IPS-18c (cell line): ENCODE measurements around the gene INSC.

Experiments
- H3K4me3 ChIP-seq: 2 replicates; pipeline ENCODE4 v1.7.0; 2013; ENCODE audit warnings: low read depth, mild to moderate bottlenecking, low read length, moderate library complexity; ENCODE audit not compliant: insufficient read depth
- H3K9me3 ChIP-seq: one replicate; pipeline ENCODE4 v1.6.1; 2013; ENCODE audit warnings: mild to moderate bottlenecking, low read length, moderate library complexity; ENCODE audit not compliant: control insufficient read depth, insufficient read depth

Gene INSC

GRCh38 chr11:15194671-15195415 is 80.1 kb downstream of the INSC start:
- H3K4me3 ChIP-seq, result no peak overlapping the region
- no peaks in the 10 kb centered on the region for H3K9me3 ChIP-seq

DNA sequence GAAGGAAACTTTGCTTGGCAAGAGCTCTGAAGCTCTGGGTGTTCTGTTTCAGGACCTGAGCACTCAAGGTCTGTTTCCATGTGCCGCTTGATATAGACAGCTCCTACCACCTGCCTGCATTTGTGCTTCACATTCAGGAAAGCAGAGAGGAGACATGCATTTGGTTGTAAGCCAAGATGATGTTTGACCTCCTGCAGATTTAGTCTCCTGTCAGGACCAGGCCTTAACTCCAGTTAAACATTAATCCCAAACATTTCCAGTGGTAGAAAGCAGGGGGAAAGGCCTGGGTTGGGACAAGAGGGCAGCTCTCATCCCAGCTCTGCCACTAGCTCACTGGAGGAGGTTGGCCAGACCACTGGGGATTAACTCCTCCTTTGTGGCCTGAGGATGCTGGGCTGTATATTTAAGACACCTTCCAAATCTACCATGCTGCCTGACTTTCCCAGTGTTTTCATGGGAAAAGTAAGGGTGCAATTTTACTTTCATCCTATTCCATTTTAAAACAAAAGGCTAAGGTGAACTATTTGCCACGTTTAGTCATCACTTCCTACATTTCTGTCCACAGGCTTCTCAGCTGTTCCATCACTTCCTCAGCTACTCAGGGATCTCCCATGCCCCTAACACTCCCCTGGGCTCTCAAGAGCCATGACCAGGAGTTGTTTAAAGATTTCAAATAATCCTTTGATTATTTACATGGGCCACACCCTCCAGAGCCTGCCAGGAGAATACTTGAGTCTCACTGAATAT is 80.9 kb downstream of the INSC start:
- H3K4me3 ChIP-seq, result no peak overlapping the region
- no peaks in the 10 kb centered on the region for H3K9me3 ChIP-seq

DNA sequence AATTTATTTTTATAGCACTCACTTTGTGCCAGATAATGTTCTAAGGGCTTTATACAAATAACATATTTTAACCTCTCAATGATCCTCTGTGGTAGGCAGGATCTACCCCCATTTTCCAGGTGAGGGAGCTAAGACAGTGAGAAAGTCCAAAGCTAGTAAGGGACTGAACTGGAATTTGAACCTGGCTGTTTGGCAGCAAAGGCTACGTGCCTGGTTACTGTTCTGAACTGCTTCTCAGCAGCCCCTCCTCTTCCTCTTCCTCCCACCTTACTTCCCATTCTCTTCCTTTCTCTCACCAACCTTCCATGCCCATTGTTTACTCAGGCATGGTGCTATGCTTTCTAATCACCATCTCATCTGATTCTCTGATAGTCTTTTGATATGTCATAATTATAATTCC is 82.0 kb downstream of the INSC start:
- Histone ChIP-seq H3K4me3 (no peak overlapping the region), H3K9me3 (no peaks in the 10 kb centered on the region)

- no peak overlapping the region for H3K4me3 ChIP-seq
- no peaks in the 10 kb centered on the region for H3K9me3 ChIP-seq
Observed at GRCh38 chr11:15197696-15198095, 83.0 kb downstream of the INSC start.

DNA sequence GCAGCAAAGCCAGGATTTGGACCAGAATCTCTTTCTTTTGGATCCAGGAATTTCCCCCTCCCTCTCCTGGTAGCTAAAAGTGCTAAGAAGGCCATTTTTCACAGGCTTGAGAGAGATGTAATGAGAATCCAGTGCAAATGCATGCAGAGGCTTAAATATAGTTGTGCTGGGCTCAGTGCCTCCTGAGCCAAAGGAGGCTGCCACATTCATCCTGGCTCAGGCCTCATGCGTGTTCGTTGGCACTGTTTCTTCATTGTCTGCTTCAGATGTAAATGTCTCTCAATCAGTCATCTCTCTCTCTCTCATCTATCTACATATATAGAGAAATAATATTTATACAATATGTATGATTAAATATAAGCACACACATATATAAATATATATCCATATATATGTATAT is 83.6 kb downstream of the INSC start:
- Histone ChIP-seq H3K4me3 (no peak overlapping the region), H3K9me3 (no peaks in the 10 kb centered on the region)

- no peak overlapping the region for H3K4me3 ChIP-seq
Observed at GRCh38 chr11:15199693-15200092, 85.0 kb downstream of the INSC start.

GRCh38 chr11:15200696-15201095 is 86.0 kb downstream of the INSC start:
- Histone ChIP-seq H3K4me3 (no peak overlapping the region), H3K9me3 (no peaks in the 10 kb centered on the region)

More at GRCh38 chr11:15199693-15200092, 85.0 kb downstream of the INSC start:
- H3K9me3 ChIP-seq, result no peaks in the 10 kb centered on the region

GRCh38 chr11:15201586-15201985 is 86.9 kb downstream of the INSC start:
- Histone ChIP-seq H3K4me3 (no peak overlapping the region), H3K9me3 (no peaks in the 10 kb centered on the region)

DNA sequence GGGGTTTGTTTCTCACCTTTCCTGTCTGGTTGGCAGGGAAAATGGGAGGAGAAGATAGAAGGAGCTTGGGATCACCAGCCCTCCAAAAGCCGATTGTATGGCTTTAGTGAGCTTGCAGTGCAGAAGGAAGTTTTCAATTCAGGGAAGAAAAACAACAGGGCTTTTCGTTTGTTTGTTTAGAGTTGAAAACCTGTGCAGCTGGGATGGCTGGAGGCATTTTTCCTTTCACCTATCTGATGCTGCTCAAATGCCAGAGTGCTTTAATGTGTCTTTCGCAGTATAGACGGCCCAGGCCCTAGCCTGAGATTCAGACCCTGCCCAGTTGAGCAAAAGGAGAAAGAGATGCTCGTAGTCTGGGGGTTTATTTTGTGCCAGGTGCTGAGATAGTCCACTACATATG is 87.9 kb downstream of the INSC start:
- Histone ChIP-seq H3K4me3 (no peak overlapping the region), H3K9me3 (no peaks in the 10 kb centered on the region)

DNA sequence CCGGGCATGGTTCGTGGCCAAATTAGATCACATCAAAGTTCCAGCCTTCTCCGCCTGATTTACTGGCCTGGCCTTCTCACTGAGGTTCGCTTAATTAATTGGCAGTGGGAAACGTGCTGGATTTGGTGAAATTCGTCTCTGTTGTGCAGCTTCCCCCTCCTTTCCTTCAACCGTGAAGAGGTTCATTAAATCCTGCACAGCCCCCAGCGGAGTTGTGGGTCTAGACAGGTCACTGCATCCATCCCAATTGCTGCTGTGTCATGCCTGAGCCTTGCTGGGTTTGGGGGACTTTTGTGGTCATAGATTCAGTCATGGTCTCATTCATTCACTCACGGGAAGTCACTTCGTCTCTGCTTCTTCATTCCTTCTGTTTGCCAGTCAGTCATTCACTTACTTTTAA is 90.0 kb downstream of the INSC start:
- no peak overlapping the region for H3K4me3 ChIP-seq
- H3K9me3 ChIP-seq, result no peaks in the 10 kb centered on the region

DNA sequence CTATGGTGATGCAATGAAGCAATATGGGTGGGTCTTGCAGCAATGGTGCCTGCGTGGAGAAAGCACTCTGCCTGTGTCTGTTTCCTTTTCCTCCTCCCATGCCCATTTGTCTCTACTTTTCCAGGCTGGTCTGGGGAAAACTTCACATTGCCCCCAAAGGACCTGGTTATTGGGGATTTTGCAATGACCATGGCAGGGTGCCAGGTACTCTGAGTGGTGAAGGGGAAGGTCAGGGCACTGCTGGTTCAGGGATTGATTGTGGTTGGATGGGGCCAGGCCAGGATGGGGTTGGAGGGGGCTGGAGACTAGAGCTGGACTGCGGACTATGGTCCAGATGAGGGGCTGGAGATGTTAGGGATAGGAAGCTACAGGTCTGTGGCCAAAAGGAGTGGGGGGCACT is 92.1 kb downstream of the INSC start:
- Histone ChIP-seq H3K9me3 (no peaks in the 10 kb centered on the region), H3K4me3 (no peak overlapping the region)

DNA sequence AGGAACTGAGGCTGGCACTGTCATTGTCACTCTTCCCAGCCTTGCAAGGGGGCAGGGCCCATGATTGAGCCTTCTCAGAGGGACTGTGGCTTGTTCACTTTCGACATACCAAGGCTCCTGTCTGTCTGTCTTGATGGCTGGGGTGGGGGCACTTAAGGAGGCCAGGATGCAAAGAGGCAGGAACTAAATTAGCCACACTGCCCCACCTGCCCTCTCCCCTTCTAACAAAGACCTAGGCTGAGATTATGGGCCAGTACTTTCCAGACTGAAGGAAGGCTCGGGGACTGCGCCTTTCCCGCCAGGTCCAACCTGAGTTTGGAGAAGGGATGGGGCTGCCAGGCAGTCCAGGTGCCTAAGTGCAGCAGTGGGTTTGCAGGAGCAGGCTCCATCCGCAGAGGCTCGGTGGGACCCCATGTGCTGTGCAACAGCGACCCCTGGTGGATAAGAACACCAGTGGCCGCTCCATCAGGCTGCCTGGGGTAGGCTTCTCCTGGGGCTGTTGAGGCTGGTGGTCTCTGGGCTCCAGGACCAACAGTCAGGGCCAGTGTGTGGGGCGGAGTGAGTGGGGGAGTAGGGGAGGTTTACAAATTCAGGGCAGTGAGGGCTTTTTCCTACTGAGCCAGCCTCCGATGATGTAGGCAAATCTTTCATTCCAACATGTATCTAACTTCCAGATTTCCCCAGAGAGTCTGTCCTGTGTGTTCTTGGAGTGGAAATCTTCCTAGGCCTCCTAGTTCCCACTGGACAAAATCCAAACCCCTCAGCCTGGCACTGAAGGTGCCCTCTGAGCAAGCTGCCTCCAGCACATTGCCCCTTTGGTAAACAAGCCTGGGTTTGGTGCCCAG is 93.9 kb downstream of the INSC start:
- no peaks in the 10 kb centered on the region for H3K9me3 ChIP-seq
- no peak overlapping the region for H3K4me3 ChIP-seq

DNA sequence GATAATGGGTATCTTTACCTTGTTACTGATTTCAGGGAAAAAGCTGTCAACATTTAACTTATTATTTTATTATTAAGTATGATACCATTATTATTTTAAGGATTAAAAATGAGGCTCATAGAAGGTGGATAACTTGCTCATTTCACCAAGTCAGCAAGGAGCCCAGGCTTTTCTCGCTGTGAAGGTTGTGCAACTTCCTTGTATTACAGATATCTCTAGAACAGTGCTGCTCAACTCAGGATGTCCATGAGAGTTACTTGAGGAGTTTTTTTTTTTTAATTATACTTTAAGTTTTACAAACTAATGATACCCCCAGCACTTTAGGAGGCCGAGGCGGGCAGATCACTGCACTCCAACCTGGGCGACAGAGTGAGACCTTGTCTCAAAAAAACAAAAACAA is 98.2 kb downstream of the INSC start:
- Histone ChIP-seq H3K9me3 (no peaks in the 10 kb centered on the region), H3K4me3 (no peak overlapping the region)

DNA sequence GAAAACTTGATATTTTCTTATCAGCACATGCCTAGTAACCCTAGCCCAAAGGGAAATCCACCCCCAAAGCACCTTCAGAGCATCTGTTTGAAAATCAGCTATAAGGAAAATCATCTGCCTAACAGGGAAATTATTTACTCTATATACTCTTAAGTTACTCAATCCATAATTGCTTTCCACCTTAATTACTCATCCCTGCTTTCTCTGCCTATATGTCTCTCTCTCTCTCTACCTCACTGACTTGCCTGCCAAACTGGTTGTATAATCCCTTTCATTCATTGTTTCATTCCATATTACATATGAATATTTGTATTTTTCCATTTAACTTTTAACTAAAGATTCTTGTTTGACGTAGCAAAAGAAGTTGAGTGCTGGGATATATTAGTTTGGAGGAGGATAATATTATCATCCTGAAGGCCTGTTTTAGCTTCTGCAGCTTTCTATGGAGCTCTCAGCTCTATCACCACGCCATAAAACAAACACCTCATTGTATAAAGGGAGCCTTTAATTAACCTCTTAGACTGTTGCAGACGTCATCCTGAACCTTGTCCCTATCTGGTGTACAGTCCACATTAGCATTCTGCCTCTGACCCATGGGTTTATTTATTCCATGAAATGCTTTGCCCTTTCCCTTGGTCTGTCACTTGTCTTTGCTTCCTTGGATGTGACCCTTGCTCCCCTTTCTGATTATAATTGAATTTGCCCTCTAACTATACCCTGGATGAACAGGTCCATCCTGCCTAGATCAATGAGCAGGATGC is 98.9 kb downstream of the INSC start:
- H3K4me3 ChIP-seq, result no peak overlapping the region
- H3K9me3 ChIP-seq, result no peaks in the 10 kb centered on the region

GRCh38 chr11:15215005-15215404 is 100.3 kb downstream of the INSC start:
- Histone ChIP-seq H3K4me3 (no peak overlapping the region), H3K9me3 (no peaks in the 10 kb centered on the region)

- Histone ChIP-seq H3K9me3 (no peaks in the 10 kb centered on the region), H3K4me3 (no peak overlapping the region)
Observed at GRCh38 chr11:15216678-15217077, 102.0 kb downstream of the INSC start.

GRCh38 chr11:15217416-15217815 is 102.7 kb downstream of the INSC start:
- H3K9me3 ChIP-seq, result no peaks in the 10 kb centered on the region
- H3K4me3 ChIP-seq, result no peak overlapping the region
